Measurements from ENCODE around the gene WDR35. TPM values are rescaled to one million over a fixed set of nuclear protein-coding genes. Genes with fewer than 3 reads are reported as not detected.

The WDR35 gene
- total RNA-seq, 1 experiment from 2014 or later: 16.7 TPM

DNA sequence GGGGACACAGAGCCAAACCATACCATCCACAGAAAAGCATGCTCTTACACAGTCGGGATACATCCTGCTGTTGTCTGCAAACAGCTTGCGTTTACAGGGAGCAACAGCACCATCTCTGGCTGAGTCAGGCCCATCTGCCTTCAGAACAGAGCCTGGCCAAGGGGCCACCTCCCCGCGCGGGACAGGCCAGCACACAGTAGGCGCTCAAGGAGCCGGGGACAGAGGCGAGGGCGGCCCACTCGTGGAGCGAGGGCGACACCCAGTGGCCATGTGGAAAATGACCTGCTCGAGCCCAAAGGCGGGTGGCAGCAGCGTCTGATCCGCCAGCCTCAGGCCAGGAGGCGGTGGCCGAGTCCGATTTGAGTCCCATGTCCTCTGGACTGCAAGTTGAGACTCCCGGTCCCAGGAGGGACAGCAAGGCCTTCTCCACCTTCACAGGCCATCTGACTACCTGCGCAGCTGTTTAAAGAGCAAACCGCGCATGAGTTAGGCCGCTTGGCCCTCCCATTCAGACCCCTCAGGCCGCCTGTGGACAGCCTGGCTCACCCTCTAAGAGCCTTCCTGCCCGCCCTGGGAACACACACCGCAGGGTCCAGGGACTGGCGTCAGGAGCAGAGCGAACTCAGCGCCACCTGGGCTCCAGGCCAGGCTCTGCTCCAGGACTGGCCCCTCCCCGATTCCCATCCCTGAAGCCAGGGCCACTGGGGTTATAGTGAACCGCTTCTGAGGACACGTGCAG lies 126.4 kb downstream of the WDR35 start:
- no peak overlapping the region for H4K8ac ChIP-seq (replicated peaks; ENCODE audit: insufficient read length, low read depth, low read length)
- H4K5ac ChIP-seq (ENCODE audit: insufficient read length, low read depth, low read length): no peak overlapping the region
- H2AFZ ChIP-seq (ENCODE audit: low read length): no peak overlapping the region
- no peak overlapping the region for H3K4ac ChIP-seq (ENCODE audit: low read depth, low read length)
- Mint-ChIP-seq H3K4me1 (peaks cover 4 to 11% of the 10 kb centered on the region in 2 experiments), H3K9me3 (no peaks in the 10 kb centered on the region), H3K27ac (no peak overlapping the region; a peak in 1 of 7 replicates), H3K27me3 (ENCODE audit: low read depth) (peaks cover 34% of the 10 kb centered on the region), H3K36me3 (ENCODE audit: insufficient read depth in 1 of 3, low read depth in 3 of 3) (no peaks in the 10 kb centered on the region; a peak in 1 of 7 replicates), H3K4me3 (peak overlapping the region; percentile 49 to 50; a peak in 3 of 5 replicates)
- H3K4me1 ChIP-seq (ENCODE audit: insufficient read depth, low read length): no peaks in the 10 kb centered on the region
- H3K9me3 ChIP-seq (ENCODE audit: control insufficient read depth, low read depth, low read length): no peaks in the 10 kb centered on the region
- H3K56ac ChIP-seq (ENCODE audit: insufficient read length, low read depth, low read length): no peak overlapping the region
- H3K79me2 ChIP-seq (ENCODE audit: insufficient read depth, low read length): no peaks in the 10 kb centered on the region
- no peak overlapping the region for H2BK5ac ChIP-seq (ENCODE audit: insufficient read length, low read length)
- TF ChIP-seq, protein P1, sequence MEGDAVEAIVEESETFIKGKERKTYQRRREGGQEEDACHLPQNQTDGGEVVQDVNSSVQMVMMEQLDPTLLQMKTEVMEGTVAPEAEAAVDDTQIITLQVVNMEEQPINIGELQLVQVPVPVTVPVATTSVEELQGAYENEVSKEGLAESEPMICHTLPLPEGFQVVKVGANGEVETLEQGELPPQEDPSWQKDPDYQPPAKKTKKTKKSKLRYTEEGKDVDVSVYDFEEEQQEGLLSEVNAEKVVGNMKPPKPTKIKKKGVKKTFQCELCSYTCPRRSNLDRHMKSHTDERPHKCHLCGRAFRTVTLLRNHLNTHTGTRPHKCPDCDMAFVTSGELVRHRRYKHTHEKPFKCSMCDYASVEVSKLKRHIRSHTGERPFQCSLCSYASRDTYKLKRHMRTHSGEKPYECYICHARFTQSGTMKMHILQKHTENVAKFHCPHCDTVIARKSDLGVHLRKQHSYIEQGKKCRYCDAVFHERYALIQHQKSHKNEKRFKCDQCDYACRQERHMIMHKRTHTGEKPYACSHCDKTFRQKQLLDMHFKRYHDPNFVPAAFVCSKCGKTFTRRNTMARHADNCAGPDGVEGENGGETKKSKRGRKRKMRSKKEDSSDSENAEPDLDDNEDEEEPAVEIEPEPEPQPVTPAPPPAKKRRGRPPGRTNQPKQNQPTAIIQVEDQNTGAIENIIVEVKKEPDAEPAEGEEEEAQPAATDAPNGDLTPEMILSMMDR (conservative IDR thresholded peaks at IDR 0.05): peak; percentile 99
- H2BK12ac ChIP-seq (ENCODE audit: insufficient read length, low read depth, low read length): no peak overlapping the region
- DNase-seq: peak; percentile 96
- 0 out of 2 replicates have a peak overlapping the region, but pooled peaks have one; percentile 54 for H3K14ac ChIP-seq (ENCODE audit: insufficient read depth, low read length)
- H3K9ac ChIP-seq (ENCODE audit: extremely low read depth, insufficient read length, low read length): no peak overlapping the region
- H2AK5ac ChIP-seq (ENCODE audit: insufficient read length, low read length): no peak overlapping the region
- no peak overlapping the region for H2BK120ac ChIP-seq (ENCODE audit: low read depth, low read length, poor library complexity, severe bottlenecking)
- peak overlapping the region; percentile 30 for H3K18ac ChIP-seq (ENCODE audit: insufficient read length, low read depth, low read length)
- H3K79me1 ChIP-seq (ENCODE audit: insufficient read depth, low read depth, low read length, poor library complexity, severe bottlenecking): no peaks in the 10 kb centered on the region
- H3K23me2 ChIP-seq (ENCODE audit: insufficient read length, low read depth, low read length, poor library complexity, severe bottlenecking): no peaks in the 10 kb centered on the region
- no peak overlapping the region for H3K23ac ChIP-seq (ENCODE audit: insufficient read length, low read depth, low read length)
- no peak overlapping the region for H3T11ph ChIP-seq (ENCODE audit: low read length)
- no peak overlapping the region for H3K27ac ChIP-seq (ENCODE audit: insufficient read length, low read depth, low read length)
- peak overlapping the region; percentile 63 for H3K4me2 ChIP-seq (ENCODE audit: insufficient read depth, insufficient read length, low read length)
- no peak overlapping the region for H2BK15ac ChIP-seq (ENCODE audit: low read depth, low read length)
- H4K91ac ChIP-seq (ENCODE audit: insufficient read length, low read depth, low read length): no peak overlapping the region
- H4K20me1 ChIP-seq (ENCODE audit: control insufficient read depth, insufficient read depth, insufficient read length): no peaks in the 10 kb centered on the region
- no peak overlapping the region for H2BK20ac ChIP-seq (ENCODE audit: low read depth, low read length, poor library complexity, severe bottlenecking)
- no CpG with 5 or more reads among the region's 33 CpGs for WGBS (ENCODE audit: extremely low coverage, insufficient read length, low lambda C conversion rate)
- peaks cover 5% of the 10 kb centered on the region; the same call in 1 of the 2 replicates for H3K27me3 ChIP-seq (ENCODE audit: insufficient read depth, low read length)

Measured in H9 (cell line).